ENCODE measurements around the gene TXNL4A.

Gene TXNL4A

GRCh38 chr18:79973517-79973916 is 14.8 kb downstream of the TXNL4A start:
- H3K36me3 ChIP-seq = peaks cover 87% of the 10 kb centered on the region

GRCh38 chr18:79972720-79973119 is 15.6 kb downstream of the TXNL4A start:
- Histone ChIP-seq H3K4me3 (ENCODE audit: low read depth, low read length) (no peak overlapping the region), H3K27me3 (ENCODE audit: insufficient read depth, low read depth, severe bottlenecking) (no peaks in the 10 kb centered on the region), H3K36me3 (peaks cover 90% of the 10 kb centered on the region), H3K9me3 (ENCODE audit: severe bottlenecking) (no peaks in the 10 kb centered on the region), H3K27ac (no peak overlapping the region)
- TF ChIP-seq CTCF (IDR thresholded peaks at IDR 0.05; ENCODE audit: low read depth, low read length) = no peak
- no peak for DNase-seq

More at GRCh38 chr18:79973517-79973916, 14.8 kb downstream of the TXNL4A start:
- Histone ChIP-seq H3K4me3 (ENCODE audit: low read depth, low read length) (no peak overlapping the region), H3K27ac (no peak overlapping the region), H3K9me3 (ENCODE audit: severe bottlenecking) (no peaks in the 10 kb centered on the region), H3K27me3 (ENCODE audit: insufficient read depth, low read depth, severe bottlenecking) (no peaks in the 10 kb centered on the region)
- DNase-seq = no peak
- TF ChIP-seq CTCF (IDR thresholded peaks at IDR 0.05; ENCODE audit: low read depth, low read length) = no peak

- Histone ChIP-seq H3K27ac (no peak overlapping the region), H3K9me3 (ENCODE audit: severe bottlenecking) (no peaks in the 10 kb centered on the region), H3K27me3 (ENCODE audit: insufficient read depth, low read depth, severe bottlenecking) (no peaks in the 10 kb centered on the region), H3K36me3 (peaks cover 85% of the 10 kb centered on the region), H3K4me3 (ENCODE audit: low read depth, low read length) (no peak overlapping the region)
- no peak for DNase-seq
- no peak for TF ChIP-seq CTCF (IDR thresholded peaks at IDR 0.05; ENCODE audit: low read depth, low read length)
Measured at GRCh38 chr18:79971986-79972385, 16.4 kb downstream of the TXNL4A start.

GRCh38 chr18:79971211-79971952 is 17.0 kb downstream of the TXNL4A start:
- peaks cover 79% of the 10 kb centered on the region for H3K36me3 ChIP-seq

GRCh38 chr18:79970419-79971133 is 17.8 kb downstream of the TXNL4A start:
- Histone ChIP-seq H3K27me3 (ENCODE audit: insufficient read depth, low read depth, severe bottlenecking) (no peaks in the 10 kb centered on the region), H3K27ac (no peak overlapping the region), H3K36me3 (peaks cover 71% of the 10 kb centered on the region), H3K9me3 (ENCODE audit: severe bottlenecking) (no peaks in the 10 kb centered on the region), H3K4me3 (ENCODE audit: low read depth, low read length) (no peak overlapping the region)
- no peak for DNase-seq
- no peak for TF ChIP-seq CTCF (IDR thresholded peaks at IDR 0.05; ENCODE audit: low read depth, low read length)

More at GRCh38 chr18:79971211-79971952, 17.0 kb downstream of the TXNL4A start:
- H3K9me3 ChIP-seq (ENCODE audit: severe bottlenecking) = no peaks in the 10 kb centered on the region
- H3K27me3 ChIP-seq (ENCODE audit: insufficient read depth, low read depth, severe bottlenecking) = no peaks in the 10 kb centered on the region
- H3K4me3 ChIP-seq (ENCODE audit: low read depth, low read length) = no peak overlapping the region
- no peak overlapping the region for H3K27ac ChIP-seq
- TF ChIP-seq CTCF (IDR thresholded peaks at IDR 0.05; ENCODE audit: low read depth, low read length) = no peak
- DNase-seq = no peak
